ENCODE data around the gene USP35.
A peak's percentile ranks its signal among the peaks of the same experiment; 100 is the strongest.

Gene USP35

GRCh38 chr11:78197816-78198215 is 9.1 kb downstream of the USP35 start:
- no peak for DNase-seq

GRCh38 chr11:78199015-78199652 is 10.4 kb downstream of the USP35 start:
- no peak for DNase-seq

GRCh38 chr11:78199653-78200015 is 10.9 kb downstream of the USP35 start:
- DNase-seq = no peak

GRCh38 chr11:78200061-78200460 is 11.3 kb downstream of the USP35 start:
- no peak for DNase-seq

GRCh38 chr11:78200553-78200952 is 11.8 kb downstream of the USP35 start:
- DNase-seq = no peak

- DNase-seq = no peak
Observed at GRCh38 chr11:78201096-78201818, 12.5 kb downstream of the USP35 start.

- DNase-seq = peak; percentile 80
Observed at GRCh38 chr11:78202733-78203167, 14.0 kb downstream of the USP35 start.

- DNase-seq = peak; percentile 74
Observed at GRCh38 chr11:78203184-78203583, 14.5 kb downstream of the USP35 start.

GRCh38 chr11:78205256-78205655 is 16.5 kb downstream of the USP35 start:
- DNase-seq = no peak

GRCh38 chr11:78205691-78206090 is 17.0 kb downstream of the USP35 start:
- no peak for DNase-seq

GRCh38 chr11:78207532-78208256 is 19.0 kb downstream of the USP35 start:
- no peak for DNase-seq

GRCh38 chr11:78208257-78209165 is 19.8 kb downstream of the USP35 start:
- DNase-seq = no peak

- DNase-seq = no peak
Observed at GRCh38 chr11:78209478-78209877, 20.8 kb downstream of the USP35 start.

- DNase-seq = no peak
Observed at GRCh38 chr11:78210000-78210608, 21.4 kb downstream of the USP35 start.

- no peak for DNase-seq
Observed at GRCh38 chr11:78211565-78211964, 22.8 kb downstream of the USP35 start.

GRCh38 chr11:78212586-78213371 is 24.1 kb downstream of the USP35 start:
- DNase-seq = no peak

- DNase-seq = no peak
Observed at GRCh38 chr11:78213526-78214330, 25.0 kb downstream of the USP35 start.

- DNase-seq = no peak
Observed at GRCh38 chr11:78214331-78215194, 25.8 kb downstream of the USP35 start.

GRCh38 chr11:78216021-78216420 is 27.3 kb downstream of the USP35 start:
- DNase-seq = no peak

All from CD4-positive, alpha-beta T cell treated with Interleukin-17A for 1 hour (primary cell).